ENCODE results near the gene MSI2. TPM values are rescaled to one million over a fixed set of nuclear protein-coding genes. Genes with fewer than 3 reads are reported as not detected.

MSI2 gene
- total RNA-seq, 4 donors from 2014 or later, result 9.9 to 18.5 (median 13.8) TPM

GRCh38 chr17:57360266-57360665 lies 103.9 kb downstream of the MSI2 start:
- TF ChIP-seq POLR2A (IDR thresholded peaks at IDR 0.05) (no peak), CTCF (IDR thresholded peaks at IDR 0.05) (no peak)
- no peak overlapping the region for H3K4me3 ChIP-seq (ENCODE audit: low read depth, poor library complexity, severe bottlenecking)
- DNase-seq (ENCODE audit: low spot score in 2 of 2), result no peak
- WGBS, 2 donors, result 88% methylated on average over 2 of the region's 2 CpGs
- intact Hi-C loops (cut with DNase I; ENCODE audit: low total_unique reads), result no loop called here

GRCh38 chr17:57362797-57363556 lies 106.7 kb downstream of the MSI2 start:
- H3K4me3 ChIP-seq (ENCODE audit: low read depth, poor library complexity, severe bottlenecking), result no peak overlapping the region
- 96% methylated on average over 9 of the region's 9 CpGs for WGBS, 2 donors
- no peak for DNase-seq (ENCODE audit: low spot score in 2 of 2)
- intact Hi-C loops (cut with DNase I; ENCODE audit: low total_unique reads), result no loop called here
- TF ChIP-seq POLR2A (IDR thresholded peaks at IDR 0.05), result no peak
- no peak for TF ChIP-seq CTCF (IDR thresholded peaks at IDR 0.05)

GRCh38 chr17:57363580-57363979 lies 107.3 kb downstream of the MSI2 start:
- no peak overlapping the region for H3K4me3 ChIP-seq (ENCODE audit: low read depth, poor library complexity, severe bottlenecking)
- TF ChIP-seq CTCF (IDR thresholded peaks at IDR 0.05) (no peak), POLR2A (IDR thresholded peaks at IDR 0.05) (no peak)
- no peak for DNase-seq (ENCODE audit: low spot score in 2 of 2)
- intact Hi-C loops (cut with DNase I; ENCODE audit: low total_unique reads), result no loop called here
- WGBS, 2 donors, result 98 to 100% methylated on average over 4 of the region's 4 CpGs

- TF ChIP-seq POLR2A (IDR thresholded peaks at IDR 0.05), result no peak
- no peak for TF ChIP-seq CTCF (IDR thresholded peaks at IDR 0.05)
- H3K4me3 ChIP-seq (ENCODE audit: low read depth, poor library complexity, severe bottlenecking), result no peak overlapping the region
- 87 to 88% methylated on average over 7 of the region's 7 CpGs for WGBS, 2 donors
- intact Hi-C loops (cut with DNase I; ENCODE audit: low total_unique reads), result no loop called here
- DNase-seq (ENCODE audit: low spot score in 2 of 2), result no peak
These were observed 107.8 kb downstream of the MSI2 start for GRCh38 chr17:57363998-57364643.

- 73 to 74% methylated on average over 3 of the region's 3 CpGs for WGBS, 2 donors
- no peak for TF ChIP-seq CTCF (IDR thresholded peaks at IDR 0.05)
- TF ChIP-seq POLR2A (IDR thresholded peaks at IDR 0.05), result no peak
- DNase-seq (ENCODE audit: low spot score in 2 of 2), result no peak
- intact Hi-C loops (cut with DNase I; ENCODE audit: low total_unique reads), result no loop called here
- H3K4me3 ChIP-seq (ENCODE audit: low read depth, poor library complexity, severe bottlenecking), result no peak overlapping the region
These were observed 109.1 kb downstream of the MSI2 start for GRCh38 chr17:57365420-57365819.
